GM18951 (cell line): ENCODE data around the gene INTS7.
"Not testable (repeated sequence)": the region's sequence is repeated elsewhere in the genome, so short reads cannot be mapped to it uniquely, and the experiment has no call there.

Experiments
- POLR2A ChIP-seq: IDR thresholded peaks from 4 replicates; pipeline ENCODE4 v1.6.1; 2011; ENCODE audit warnings: mild to moderate bottlenecking; ENCODE audit not compliant: insufficient read length, insufficient read depth; ENCODE audit errors: extremely low read depth
- in situ Hi-C: fragments of 300-500 bp; cut with MboI; formaldehyde crosslinking; loops from one replicate; pipeline ENCODE4 v1.12.0; 2022; ENCODE audit warnings: low sequenced_read_pairs, mixed read lengths, inconsistent platforms; ENCODE audit not compliant: unreplicated experiment

Gene INTS7

DNA sequence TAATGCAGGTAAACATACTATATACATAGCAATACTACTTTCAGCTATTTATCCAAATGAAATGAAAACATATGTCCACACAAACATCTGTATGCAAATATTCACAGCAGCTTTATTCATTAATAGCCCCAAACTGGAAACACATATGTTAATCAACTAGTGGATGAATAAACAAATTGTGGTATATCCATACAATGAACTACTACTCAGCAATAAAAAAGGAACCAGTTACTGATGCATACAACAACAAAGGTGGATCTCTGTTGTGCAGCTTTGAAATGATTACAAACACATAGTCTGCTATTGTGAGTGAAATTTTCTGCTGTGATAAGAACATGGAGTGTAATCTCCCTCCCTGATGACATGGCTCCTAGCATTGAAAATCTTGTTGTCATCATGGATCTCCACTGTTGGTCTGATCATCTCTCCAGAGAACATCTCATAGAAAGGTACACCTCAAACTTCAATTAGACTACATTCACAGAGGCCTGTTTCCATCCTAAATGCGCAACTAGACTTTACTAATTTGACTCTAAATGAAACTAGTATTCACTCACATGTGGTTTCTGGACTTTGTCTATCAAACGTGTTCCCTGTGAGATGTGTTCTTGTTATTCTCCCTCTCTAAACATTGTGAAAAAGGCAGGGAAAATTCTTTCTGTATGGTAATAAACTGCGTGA is 10.7 kb downstream of the INTS7 start:
- in situ Hi-C loops, result no loop called here
- TF ChIP-seq POLR2A, result no peak

DNA sequence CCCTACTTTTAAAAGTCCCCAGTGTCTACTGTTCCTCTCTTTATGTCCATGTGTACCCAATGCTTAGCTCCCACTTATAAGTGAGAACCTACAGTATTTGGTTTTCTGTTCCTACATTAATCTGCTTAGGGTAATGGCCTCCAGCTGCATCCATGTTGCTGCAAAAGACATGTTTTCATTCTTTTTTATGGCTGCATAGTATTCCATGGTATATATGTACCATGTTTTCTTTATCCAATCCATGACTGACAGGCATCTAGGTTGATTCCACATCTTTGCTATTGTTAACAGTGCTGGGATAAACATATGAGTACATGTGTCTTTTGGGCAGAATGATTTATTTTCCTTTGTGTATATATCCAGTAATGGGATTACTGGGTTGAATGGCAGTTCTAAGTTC is 12.4 kb downstream of the INTS7 start:
- in situ Hi-C loops, result not testable (repeated sequence)

DNA sequence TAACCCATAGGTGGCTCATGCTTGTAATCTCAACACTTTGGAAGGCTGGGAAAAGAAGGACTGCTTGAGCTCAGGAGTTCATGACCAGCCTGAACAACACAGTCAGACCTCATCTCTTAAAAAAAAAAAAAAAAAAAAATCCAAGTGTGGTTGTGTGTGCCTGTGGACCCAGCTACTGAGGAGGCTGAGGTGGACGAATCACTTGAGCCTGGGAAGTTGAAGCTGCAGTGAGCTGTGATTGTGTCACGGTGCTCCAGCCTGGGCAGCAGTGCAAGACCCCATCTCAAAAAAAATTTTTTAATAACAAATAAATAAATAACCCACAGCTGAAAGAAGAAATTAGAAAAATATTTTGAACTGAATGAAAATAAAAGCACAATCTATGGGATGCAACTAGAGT is 13.8 kb downstream of the INTS7 start:
- in situ Hi-C loops, result no loop called here
- no peak for TF ChIP-seq POLR2A

DNA sequence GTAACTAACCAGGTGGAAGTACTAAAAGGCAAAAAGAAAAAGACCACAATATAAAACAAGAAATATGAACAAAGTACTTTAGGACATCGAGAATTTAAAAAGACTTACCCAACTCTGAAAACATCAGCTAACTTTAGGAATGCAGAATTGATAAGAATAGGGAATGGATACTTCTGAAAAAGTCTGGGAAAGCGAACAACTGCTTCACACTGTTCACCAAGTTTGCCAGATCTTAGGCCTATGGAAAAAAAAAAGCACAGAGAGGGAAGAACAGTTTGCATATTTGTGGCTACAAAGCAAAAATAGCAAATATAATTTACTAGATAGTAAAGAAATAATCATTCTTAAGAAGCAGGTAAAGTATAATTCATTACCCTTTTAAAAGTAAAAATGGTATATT is 14.4 kb downstream of the INTS7 start:
- in situ Hi-C loops, result no loop called here
- no peak for TF ChIP-seq POLR2A

DNA sequence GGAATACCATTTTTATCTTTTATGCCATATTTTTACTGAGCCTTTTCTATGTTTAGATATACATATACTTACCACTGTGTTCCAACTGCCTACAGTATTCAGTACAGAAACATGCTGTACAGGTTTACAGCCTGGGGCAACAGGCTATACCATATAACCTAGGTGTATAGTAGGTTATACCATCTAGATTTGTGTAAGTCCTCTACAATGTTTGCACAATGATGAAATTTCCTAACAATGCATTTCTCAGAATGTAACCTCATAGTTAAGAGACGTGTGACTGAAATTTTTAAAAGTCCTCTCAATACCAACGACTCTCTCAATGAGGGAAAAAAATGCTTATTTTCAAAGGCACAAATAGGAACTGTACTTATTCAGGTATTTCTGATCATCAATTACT is 21.7 kb downstream of the INTS7 start:
- no peak for TF ChIP-seq POLR2A
- in situ Hi-C loops, result no loop called here

DNA sequence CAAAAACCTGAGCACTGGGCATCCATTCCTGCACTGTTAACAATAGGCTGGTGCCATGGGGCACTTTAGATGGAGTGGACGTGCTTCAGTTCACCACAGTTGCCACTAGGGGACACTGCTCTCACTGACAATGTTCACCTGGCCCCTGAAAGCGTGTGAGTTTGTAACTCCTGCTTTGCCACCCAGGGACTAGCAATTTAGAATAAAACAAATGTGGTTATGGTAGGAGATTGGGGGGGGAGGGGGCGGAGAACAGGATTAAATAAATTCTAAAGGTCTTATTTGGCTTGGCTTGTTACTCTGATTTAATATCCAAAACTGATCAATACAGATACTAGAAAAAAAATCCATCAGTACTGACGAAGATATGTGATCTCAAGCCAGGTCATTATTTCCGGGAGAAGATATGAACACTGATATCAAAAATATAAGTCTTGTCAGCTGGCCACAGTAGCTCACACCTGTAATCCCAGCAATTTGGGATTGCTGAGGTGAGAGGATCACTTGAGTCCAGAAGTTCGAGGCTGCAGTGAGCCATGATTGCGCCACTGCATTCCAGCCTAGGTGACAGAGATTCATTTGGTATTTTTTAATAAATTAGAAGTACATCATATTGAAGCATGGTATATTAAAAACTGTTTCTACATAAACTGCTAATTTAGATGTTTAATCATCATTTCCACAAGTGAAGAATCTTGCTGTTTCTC is 23.2 kb downstream of the INTS7 start:
- in situ Hi-C loops, result no loop called here
- no peak for TF ChIP-seq POLR2A

DNA sequence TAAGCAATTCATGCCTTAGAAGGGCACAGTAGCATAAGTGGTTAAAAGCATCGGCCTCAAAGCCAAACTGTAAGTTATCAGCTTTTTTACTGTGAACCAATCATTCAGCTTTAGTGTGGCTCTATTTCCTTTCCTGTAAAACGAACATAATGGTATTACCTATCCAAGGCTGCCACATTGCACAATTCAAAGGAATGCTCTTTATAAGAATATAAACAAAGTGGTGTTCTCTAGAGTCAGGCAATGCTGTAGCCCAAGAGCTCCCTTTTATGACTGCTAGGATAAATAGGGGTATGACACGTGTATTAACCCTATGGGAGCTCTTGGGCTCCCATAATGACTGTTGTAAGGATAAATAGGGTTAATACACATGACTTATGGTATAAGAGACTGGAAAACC is 25.4 kb downstream of the INTS7 start:
- no peak for TF ChIP-seq POLR2A

DNA sequence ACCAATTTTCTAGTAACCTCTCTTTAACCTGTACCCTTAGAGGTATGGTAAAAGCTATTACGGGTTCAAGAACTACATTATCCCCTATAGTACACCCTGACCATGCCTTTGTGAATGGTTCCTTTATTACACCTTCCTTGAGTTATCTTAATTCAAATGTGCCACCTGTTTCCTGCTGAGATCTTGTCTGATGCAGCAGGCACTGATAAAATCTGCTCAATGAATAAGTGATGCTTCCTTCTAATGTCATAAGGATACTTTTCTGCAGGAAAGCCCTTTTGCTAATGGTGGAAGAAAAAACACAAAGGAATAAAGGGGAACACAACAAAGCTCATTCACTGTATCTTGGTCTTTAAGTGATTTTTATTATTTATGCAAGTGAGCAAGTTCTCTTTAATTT is 25.8 kb downstream of the INTS7 start:
- in situ Hi-C loops, result no loop called here
- TF ChIP-seq POLR2A, result no peak

More for the DNA sequence above, 25.4 kb downstream of the INTS7 start:
- in situ Hi-C loops, result no loop called here

DNA sequence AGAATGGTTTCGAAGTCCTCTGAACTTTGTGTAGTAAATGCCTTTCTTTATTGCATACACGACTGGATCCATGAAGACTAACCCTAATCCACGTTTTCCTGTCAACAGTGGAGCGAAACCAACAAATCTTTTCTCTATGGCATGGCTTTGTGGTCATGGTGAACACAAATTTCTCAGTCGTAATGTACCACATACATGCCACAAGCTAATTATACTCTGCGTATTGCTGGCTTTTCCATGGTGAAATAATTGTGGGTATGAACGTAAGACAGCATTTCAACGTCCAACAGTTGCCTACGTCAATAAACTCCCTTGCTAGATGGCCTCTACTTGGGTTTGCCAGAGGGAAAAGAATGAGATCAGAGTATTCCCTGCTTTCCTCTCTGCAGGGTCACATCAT is 27.5 kb downstream of the INTS7 start:
- in situ Hi-C loops, result no loop called here
- TF ChIP-seq POLR2A, result no peak

DNA sequence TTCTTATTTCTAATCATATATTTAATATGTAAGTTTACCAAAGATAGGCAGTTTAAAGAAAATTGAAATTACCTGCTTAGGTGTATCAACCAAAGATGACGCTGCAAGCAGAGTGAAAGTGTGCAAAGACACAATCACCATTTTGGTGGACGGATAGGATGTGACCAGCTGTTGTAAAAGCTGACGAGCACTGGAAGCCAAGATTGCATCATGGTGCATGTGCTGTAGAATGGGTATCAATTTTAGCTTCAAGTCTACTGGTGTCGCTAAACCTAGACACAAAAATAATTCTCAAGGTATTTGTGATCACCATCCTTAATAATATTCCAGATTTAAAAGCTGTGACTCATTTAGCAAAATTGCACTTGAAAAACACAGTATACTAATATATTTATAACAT is 28.2 kb downstream of the INTS7 start:
- in situ Hi-C loops, result no loop called here
- TF ChIP-seq POLR2A, result no peak

DNA sequence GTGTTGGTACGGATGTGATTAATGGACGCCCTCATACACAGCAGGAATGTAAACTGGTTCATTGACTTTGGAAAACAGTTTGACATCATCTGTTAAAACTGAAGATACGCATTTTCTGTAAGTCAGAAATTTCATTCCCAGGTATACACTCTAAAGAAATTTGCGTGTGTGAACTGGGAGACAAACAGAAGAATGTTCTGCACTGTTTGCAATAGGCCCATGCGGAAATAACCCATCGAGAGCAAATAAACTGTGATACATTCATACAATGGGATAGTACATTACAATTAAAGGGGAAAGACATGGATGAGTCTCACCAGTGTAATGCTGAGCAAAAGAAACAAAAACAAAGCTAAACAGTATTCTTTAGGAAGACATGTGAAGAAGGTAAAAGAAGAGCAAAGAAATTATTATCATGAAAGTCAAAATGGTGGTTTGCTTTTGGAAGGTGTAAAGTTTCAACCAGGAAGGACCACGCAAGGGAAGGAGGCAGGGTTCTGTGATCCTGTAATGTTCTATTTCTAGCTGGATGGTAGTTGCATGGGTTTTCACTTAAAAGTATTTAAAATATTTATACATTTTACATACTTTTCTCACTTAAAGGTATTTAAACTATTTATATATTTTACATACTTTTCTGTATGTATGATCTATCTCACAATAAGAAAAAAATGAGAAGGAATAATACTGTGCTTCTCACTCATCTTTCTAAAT is 30.3 kb downstream of the INTS7 start:
- in situ Hi-C loops, result no loop called here

DNA sequence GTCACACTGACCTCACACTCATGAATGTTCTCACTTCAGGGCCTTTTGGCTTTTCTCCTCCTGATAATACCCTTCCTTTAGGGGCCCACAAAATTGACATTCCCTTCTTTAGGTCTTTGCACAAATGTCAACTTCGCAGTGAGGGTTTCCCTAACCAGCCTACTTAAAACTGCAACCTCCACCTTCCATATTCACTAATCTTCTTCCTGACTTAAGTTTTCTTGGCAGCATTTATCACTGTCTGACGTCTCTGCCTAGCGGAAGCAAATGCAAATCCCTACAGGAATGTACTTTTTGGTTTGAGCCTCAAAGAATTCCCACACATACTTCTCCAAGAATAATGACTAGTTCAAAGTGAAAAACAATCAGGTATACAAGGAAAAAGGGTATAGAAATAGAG is 32.8 kb downstream of the INTS7 start:
- no peak for TF ChIP-seq POLR2A
- in situ Hi-C loops, result no loop called here

More for the DNA sequence above, 30.3 kb downstream of the INTS7 start:
- no peak for TF ChIP-seq POLR2A

DNA sequence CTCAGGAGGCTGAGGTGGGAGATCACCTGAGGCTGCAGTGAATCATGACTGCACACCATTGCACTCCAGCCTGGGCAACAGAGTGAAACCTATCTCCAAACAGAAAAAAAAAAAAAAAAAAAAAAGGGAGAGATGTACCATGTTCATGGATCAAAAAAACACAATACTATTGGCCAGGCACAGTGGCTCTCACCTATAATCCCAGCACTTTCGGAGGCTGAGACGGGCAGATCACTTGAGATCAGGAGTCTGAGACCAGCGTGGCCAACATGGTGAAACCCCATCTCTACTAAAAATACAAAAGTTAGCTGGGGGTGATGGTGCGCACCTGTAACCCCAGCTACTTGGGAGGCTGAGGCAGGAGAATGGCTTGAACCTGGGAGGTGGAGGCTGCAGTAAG is 37.9 kb downstream of the INTS7 start:
- in situ Hi-C loops, result not testable (repeated sequence)

DNA sequence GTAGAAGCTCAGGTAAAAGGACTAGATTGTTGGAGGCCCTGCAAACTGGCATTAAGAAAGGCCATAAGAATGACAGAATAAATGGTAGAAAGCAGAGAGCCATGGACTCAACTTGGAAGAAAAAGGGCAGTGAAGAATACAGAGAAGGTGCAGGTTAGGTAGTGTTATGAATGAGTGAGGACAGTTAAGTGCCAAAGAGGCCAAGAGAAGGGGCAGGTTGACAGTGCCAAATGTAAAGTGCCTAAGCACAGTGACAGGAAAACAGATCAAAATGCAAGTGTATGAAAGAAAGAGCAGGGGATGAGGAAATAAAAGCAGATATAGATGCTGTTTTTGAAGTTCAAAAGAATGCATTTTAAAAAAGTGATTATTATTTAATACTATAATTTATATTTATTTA is 43.7 kb downstream of the INTS7 start:
- TF ChIP-seq POLR2A, result no peak
- in situ Hi-C loops, result no loop called here
